Measurements from ENCODE around the gene FBL. TPM values are rescaled to one million over a fixed set of nuclear protein-coding genes. Genes with fewer than 3 reads are reported as not detected.
"Not testable (repeated sequence)": the region's sequence is repeated elsewhere in the genome, so short reads cannot be mapped to it uniquely, and the experiment has no call there.

Gene FBL
- total RNA-seq, 1 experiment from 2014 or later: 554 TPM

GRCh38 chr19:39875401-39875864, 29.3 kb upstream of the FBL start:
- H3K27ac ChIP-seq (ENCODE audit: low read depth, low read length); POLR2A ChIA-PET; BruUV-seq (replicated peaks); H3K36me3 ChIP-seq (ENCODE audit: control insufficient read depth in 1 of 2, insufficient read depth in 2 of 2, low read length in 2 of 2); H3K27me3 ChIP-seq (ENCODE audit: insufficient read depth, low read length); H3K9me3 ChIP-seq (ENCODE audit: control insufficient read depth in 1 of 2, insufficient read depth in 1 of 2, low read depth in 1 of 2, low read length in 2 of 2); RAD21 ChIA-PET (ENCODE audit: low non-redundant PET in 1 of 2, low total read pairs in 2 of 2, uncharacterized antibody in 2 of 2, unreplicated experiment in 2 of 2); H3K4me1 ChIP-seq (ENCODE audit: control insufficient read depth in 1 of 2, insufficient read depth in 2 of 2, low read length in 2 of 2); CTCF ChIA-PET; intact Hi-C loops (cut with micrococcal nuclease); DNase-seq (ENCODE audit: low read depth, low spot score); H4K20me1 ChIP-seq (ENCODE audit: insufficient read depth); H3K9me2 ChIP-seq (ENCODE audit: insufficient read depth); H3K4me3 ChIP-seq (replicated peaks in 1 of 2; ENCODE audit: low read depth in 1 of 2, low read length in 2 of 2); ATAC-seq; H2AFZ ChIP-seq (ENCODE audit: low read depth, low read length, poor library complexity, severe bottlenecking); H3K9ac ChIP-seq (ENCODE audit: low read length); H3K4me2 ChIP-seq (ENCODE audit: low read length); H3K79me2 ChIP-seq (ENCODE audit: insufficient read depth, low read length): not testable (repeated sequence)

GRCh38 chr19:39874404-39874803, 28.2 kb upstream of the FBL start:
- H2AFZ ChIP-seq (ENCODE audit: low read depth, low read length, poor library complexity, severe bottlenecking): no peak overlapping the region
- no peak overlapping the region for H3K27ac ChIP-seq (ENCODE audit: low read depth, low read length)
- no peak for TF ChIP-seq FOSL1 (IDR thresholded peaks at IDR 0.05; ENCODE audit: low read depth)
- TF ChIP-seq ELF1 (IDR thresholded peaks at IDR 0.05; ENCODE audit: borderline replicate concordance, low read depth): no peak
- TF ChIP-seq RAD21 (IDR thresholded peaks at IDR 0.05; ENCODE audit: low read depth): no peak
- no peak for TF ChIP-seq YY1 (IDR thresholded peaks at IDR 0.05; ENCODE audit: extremely low read depth, insufficient replicate concordance, low read depth, low read length)
- TF ChIP-seq REST (IDR thresholded peaks at IDR 0.05; ENCODE audit: low read depth): no peak
- no peak for TF ChIP-seq POLR2A (IDR thresholded peaks at IDR 0.05; ENCODE audit: borderline replicate concordance, extremely low read depth, insufficient read depth, insufficient read length)
- no peak for TF ChIP-seq SP1 (IDR thresholded peaks at IDR 0.05; ENCODE audit: low read depth)
- no peak for TF ChIP-seq MAX (IDR thresholded peaks at IDR 0.05)
- TF ChIP-seq SRF (IDR thresholded peaks at IDR 0.05; ENCODE audit: low read depth): no peak
- TF ChIP-seq ZBTB33 (IDR thresholded peaks at IDR 0.05; ENCODE audit: extremely low read depth, insufficient replicate concordance, low read length): no peak
- TF ChIP-seq CBX3 (IDR thresholded peaks at IDR 0.05; ENCODE audit: low read depth): no peak
- TF ChIP-seq JUND (IDR thresholded peaks at IDR 0.05): no peak
- no peak for TF ChIP-seq EZH2 (IDR thresholded peaks at IDR 0.05)
- no peak for ATAC-seq
- no peak overlapping the region for H3K4me3 ChIP-seq (replicated peaks in 1 of 2; ENCODE audit: low read depth in 1 of 2, low read length in 2 of 2)
- no peaks in the 10 kb centered on the region for H3K36me3 ChIP-seq (ENCODE audit: control insufficient read depth in 1 of 2, insufficient read depth in 2 of 2, low read length in 2 of 2)
- no peaks in the 10 kb centered on the region for H3K79me2 ChIP-seq (ENCODE audit: insufficient read depth, low read length)
- H3K9me2 ChIP-seq (ENCODE audit: insufficient read depth): no peaks in the 10 kb centered on the region
- no peak overlapping the region for H3K9ac ChIP-seq (ENCODE audit: low read length)
- intact Hi-C loops (cut with micrococcal nuclease): no loop called here
- ChIA-PET RAD21 (ENCODE audit: low non-redundant PET in 1 of 2, low total read pairs in 2 of 2, uncharacterized antibody in 2 of 2, unreplicated experiment in 2 of 2) (no interaction called here), POLR2A (no interaction called here), CTCF (no interaction called here)
- no peaks in the 10 kb centered on the region for H4K20me1 ChIP-seq (ENCODE audit: insufficient read depth)
- DNase-seq (ENCODE audit: low read depth, low spot score): no peak
- H3K27me3 ChIP-seq (ENCODE audit: insufficient read depth, low read length): no peaks in the 10 kb centered on the region
- no peaks in the 10 kb centered on the region for H3K9me3 ChIP-seq (ENCODE audit: control insufficient read depth in 1 of 2, insufficient read depth in 1 of 2, low read depth in 1 of 2, low read length in 2 of 2)
- peaks cover 0 to 5% of the 10 kb centered on the region in 2 experiments; a peak in 2 of 4 replicates for H3K4me1 ChIP-seq (ENCODE audit: control insufficient read depth in 1 of 2, insufficient read depth in 2 of 2, low read length in 2 of 2)
- no peak overlapping the region for H3K4me2 ChIP-seq (ENCODE audit: low read length)
- no TSS peak for BruUV-seq (replicated peaks)

Data from HCT116 (cell line).